HUES6 (cell line): ENCODE data around the gene CPPED1.
A peak's percentile ranks its signal among the peaks of the same experiment; 100 is the strongest.
"Not testable (repeated sequence)": the region's sequence is repeated elsewhere in the genome, so short reads cannot be mapped to it uniquely, and the experiment has no call there.

Source experiments
- H3K27ac ChIP-seq: 2 replicates; pipeline ENCODE4 v1.7.0; 2013; ENCODE audit warnings: low read depth, mild to moderate bottlenecking, low read length, inconsistent platforms
- H3K27me3 ChIP-seq: 2 replicates; pipeline ENCODE4 v1.6.1; 2013; ENCODE audit warnings: low read length; ENCODE audit not compliant: control insufficient read depth, insufficient read depth
- H3K36me3 ChIP-seq: 2 replicates; pipeline ENCODE4 v1.6.1; 2013; ENCODE audit warnings: low read length; ENCODE audit not compliant: control insufficient read depth, insufficient read depth
- H3K4me1 ChIP-seq: 2 replicates; pipeline ENCODE4 v1.6.1; 2013; ENCODE audit warnings: low read length; ENCODE audit not compliant: control insufficient read depth, insufficient read depth
- H3K4me3 ChIP-seq: 2 replicates; pipeline ENCODE4 v1.5.1; 2013; ENCODE audit warnings: low read depth, low read length
- H3K9ac ChIP-seq: one replicate; pipeline ENCODE4 v1.6.1; 2013; ENCODE audit warnings: mild to moderate bottlenecking, low read length
- H3K9me3 ChIP-seq: 2 replicates; pipeline ENCODE4 v1.6.1; 2013; ENCODE audit warnings: low read depth, low read length; ENCODE audit not compliant: control insufficient read depth, insufficient read depth

CPPED1 gene

DNA sequence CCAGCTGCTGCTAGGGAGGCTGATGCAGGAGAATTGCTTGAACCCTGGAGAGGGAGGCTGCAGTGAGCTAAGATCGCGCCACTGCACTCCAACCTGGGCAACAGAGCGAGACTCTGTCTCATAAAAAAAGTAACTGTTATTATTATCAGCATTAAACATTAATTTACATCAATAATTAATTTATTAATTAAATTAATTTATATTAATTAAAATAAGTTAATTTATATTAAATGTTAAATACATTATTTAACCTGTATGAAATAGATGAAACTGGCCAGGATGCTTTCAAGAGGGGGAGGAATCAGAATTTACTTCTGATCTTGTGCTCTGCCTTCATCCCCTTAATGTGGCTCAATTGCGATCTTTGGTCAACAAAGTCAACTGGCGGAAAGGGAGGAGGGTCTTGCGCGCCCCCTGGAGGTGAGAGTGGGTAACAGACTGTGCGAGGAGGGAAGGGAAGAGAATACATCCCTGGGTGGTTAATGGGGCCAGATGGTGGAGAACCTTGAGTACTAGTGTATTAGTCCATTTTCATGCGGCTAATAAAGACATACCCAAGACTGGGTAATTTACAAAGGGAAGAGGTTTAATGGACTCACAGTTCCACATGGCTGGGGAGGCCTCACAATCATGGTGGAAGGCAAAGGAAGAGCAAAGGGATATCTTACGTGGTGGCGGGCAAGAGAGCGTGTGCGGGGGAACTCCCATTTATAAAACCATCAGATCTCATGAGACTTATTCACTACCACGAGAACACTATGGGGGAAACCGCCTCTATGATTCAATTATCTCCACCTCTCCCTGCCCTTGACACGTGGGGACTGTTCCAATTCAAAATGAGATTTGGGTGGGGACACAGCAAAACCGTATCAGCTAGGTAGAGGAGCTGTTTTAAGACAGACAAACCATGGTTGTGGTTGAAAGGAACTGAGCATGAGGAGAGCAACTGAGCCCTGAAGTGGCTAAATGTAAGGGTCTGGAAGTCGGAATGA, 15.7 kb upstream of the CPPED1 start:
- Histone ChIP-seq H3K27me3 (no peaks in the 10 kb centered on the region), H3K4me3 (no peak overlapping the region), H3K9ac (no peak overlapping the region), H3K4me1 (no peaks in the 10 kb centered on the region), H3K36me3 (no peaks in the 10 kb centered on the region), H3K9me3 (no peaks in the 10 kb centered on the region), H3K27ac (no peak overlapping the region)

DNA sequence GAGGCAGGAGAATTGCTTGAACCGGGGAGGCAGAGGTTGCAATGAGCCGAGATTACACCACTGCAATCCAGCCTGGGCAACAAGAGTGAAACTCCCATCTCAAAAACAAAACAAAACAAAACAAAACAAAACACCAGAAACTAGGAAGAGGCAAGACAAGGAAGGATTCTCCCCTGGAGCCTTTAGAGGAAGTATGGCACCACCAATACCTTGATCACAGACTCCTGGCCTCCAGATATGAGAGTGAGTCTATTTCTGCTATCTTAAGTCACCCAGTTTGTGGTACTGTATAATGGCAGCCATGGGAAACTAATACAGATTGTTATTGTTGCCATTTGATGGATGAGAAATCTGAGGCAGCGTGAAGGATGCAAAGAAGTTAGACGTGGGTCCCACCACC, 14.6 kb upstream of the CPPED1 start:
- no peak overlapping the region for H3K4me3 ChIP-seq
- no peak overlapping the region for H3K9ac ChIP-seq
- no peak overlapping the region for H3K27ac ChIP-seq
- no peaks in the 10 kb centered on the region for H3K36me3 ChIP-seq
- no peaks in the 10 kb centered on the region for H3K4me1 ChIP-seq
- H3K27me3 ChIP-seq, result no peaks in the 10 kb centered on the region
- no peaks in the 10 kb centered on the region for H3K9me3 ChIP-seq

DNA sequence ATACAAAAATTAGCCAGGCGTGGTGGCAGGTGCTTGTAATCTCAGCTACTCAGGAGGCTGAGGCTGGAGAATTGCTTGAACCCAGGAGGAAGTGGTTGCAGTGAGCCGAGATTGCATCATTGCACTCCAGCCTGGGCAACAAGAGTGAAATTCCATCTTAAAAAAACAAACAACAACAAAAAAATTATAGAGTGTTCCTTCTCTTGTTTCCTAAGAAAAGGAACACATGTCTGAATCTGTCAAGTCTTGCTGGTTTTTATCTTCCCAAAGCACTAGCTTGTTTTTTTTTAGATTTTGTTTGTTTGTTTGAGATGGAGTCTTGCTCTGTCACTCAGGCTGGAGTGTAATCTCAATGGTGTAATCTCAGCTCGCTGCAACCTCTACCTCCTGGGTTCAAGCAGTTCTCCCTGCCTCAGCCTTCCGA, 13.1 kb upstream of the CPPED1 start:
- H3K27me3 ChIP-seq, H3K4me3 ChIP-seq, H3K4me1 ChIP-seq, H3K27ac ChIP-seq, H3K36me3 ChIP-seq, H3K9me3 ChIP-seq, H3K9ac ChIP-seq: not testable (repeated sequence)

DNA sequence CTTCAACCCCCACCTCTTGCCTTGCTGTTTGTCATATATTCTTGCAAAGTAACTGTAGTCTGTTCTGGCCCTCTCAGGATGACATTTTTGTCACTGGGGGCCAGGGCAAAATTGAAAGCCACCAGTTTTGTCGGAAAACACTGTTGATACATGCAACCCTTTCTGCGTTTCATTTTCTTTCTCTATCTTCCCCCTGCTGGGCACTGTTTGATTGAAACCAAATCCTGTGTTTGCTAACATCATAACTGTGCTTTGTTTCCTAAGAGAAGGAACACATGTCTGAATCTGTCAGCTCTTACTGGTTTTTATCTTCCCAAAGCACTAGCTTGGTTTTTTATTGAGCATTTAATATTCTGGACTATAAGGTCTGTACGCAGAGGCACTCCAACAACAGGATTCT, 11.7 kb upstream of the CPPED1 start:
- H3K36me3 ChIP-seq, result no peaks in the 10 kb centered on the region
- no peaks in the 10 kb centered on the region for H3K4me1 ChIP-seq
- H3K27ac ChIP-seq, result no peak overlapping the region
- H3K9me3 ChIP-seq, result no peaks in the 10 kb centered on the region
- no peak overlapping the region for H3K4me3 ChIP-seq
- H3K27me3 ChIP-seq, result no peaks in the 10 kb centered on the region
- no peak overlapping the region for H3K9ac ChIP-seq

DNA sequence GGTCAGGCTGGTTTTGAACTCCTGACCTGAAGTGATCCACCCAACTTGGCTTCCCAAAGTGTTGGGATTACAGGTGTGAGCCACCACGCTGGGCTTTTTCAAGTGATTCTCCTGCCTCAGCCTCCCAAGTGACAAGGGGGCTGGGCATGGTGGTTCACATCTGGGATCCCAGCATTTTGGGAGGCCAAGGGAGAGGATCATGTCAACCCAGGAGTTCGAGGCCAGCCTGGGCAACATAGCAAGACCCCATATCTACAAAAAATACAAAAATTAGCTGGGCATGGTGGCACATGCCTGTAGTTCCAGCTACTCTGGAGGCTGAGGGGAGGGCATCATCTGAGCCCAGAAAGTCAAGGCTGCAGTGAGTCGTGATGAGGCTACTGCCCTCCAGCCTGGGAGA, 10.0 kb upstream of the CPPED1 start:
- H3K36me3 ChIP-seq, H3K27ac ChIP-seq, H3K4me1 ChIP-seq, H3K4me3 ChIP-seq, H3K9ac ChIP-seq, H3K27me3 ChIP-seq, H3K9me3 ChIP-seq: not testable (repeated sequence)

DNA sequence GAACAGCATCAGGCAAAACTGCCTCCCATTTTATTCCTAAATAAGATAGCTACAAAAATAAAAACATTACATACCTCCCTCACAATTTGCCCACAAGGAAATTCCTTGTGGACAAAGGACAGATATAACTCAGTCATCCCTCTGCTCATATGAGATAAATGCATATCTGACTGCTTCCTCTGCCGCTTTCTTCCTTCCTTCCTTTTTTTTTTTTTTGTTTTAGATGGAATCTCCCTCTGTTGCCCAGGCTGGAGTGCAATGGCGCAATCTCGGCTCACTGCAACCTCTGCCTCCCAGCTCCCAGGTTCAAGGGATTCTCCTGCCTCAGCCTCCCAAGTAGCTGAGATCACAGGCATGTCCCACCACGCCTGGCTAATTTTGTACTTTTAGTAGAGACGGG, 9.6 kb upstream of the CPPED1 start:
- H3K36me3 ChIP-seq, H3K4me3 ChIP-seq, H3K9me3 ChIP-seq, H3K27ac ChIP-seq, H3K4me1 ChIP-seq, H3K9ac ChIP-seq, H3K27me3 ChIP-seq: not testable (repeated sequence)

DNA sequence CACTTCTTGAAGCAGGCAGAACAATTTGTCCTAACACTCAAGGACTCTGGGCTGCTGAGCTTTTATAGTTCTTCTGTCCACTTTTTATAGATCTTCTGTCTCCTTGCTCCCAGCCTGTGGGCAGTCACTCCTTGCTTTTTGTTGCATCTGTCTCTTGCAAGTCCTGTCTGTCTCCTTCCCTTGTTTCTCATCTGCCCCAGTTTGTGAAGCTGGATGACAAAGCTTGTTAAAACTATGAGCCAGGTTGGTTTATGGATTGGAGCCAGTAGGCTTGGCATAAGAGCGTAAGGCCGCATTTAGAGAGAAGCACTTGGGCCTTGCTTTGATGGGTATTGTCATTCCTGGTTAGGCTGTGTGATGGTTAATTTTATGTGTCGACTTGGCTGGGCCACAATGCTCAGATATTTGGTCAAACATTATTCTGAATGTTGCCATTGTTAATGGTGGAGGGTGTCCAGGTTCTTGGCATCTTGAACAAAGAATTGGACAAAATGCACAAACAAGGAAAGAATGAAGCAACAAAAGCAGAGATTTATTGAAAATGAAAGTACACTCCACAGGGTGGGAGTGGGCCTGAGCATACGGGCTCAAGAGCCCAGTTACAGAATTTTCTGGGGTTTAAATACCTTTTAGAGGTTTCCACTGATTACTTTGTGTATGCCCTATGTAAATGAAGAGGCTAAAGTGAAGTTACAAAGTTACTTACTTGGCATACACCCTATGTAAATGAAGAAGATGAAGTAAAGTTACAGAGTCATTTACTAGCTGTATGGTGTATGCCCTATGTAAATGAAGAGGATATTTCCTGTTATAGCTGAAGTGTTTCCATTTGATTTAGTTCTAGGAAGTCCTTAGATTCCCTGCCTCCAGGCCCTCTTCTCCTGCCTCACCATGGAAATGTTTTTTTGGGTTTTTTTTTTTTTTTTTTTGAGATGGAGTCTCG, 8.0 kb upstream of the CPPED1 start:
- Histone ChIP-seq H3K4me3 (no peak overlapping the region), H3K9me3 (no peaks in the 10 kb centered on the region), H3K9ac (no peak overlapping the region), H3K4me1 (no peaks in the 10 kb centered on the region), H3K27ac (no peak overlapping the region), H3K36me3 (no peaks in the 10 kb centered on the region), H3K27me3 (no peaks in the 10 kb centered on the region)

DNA sequence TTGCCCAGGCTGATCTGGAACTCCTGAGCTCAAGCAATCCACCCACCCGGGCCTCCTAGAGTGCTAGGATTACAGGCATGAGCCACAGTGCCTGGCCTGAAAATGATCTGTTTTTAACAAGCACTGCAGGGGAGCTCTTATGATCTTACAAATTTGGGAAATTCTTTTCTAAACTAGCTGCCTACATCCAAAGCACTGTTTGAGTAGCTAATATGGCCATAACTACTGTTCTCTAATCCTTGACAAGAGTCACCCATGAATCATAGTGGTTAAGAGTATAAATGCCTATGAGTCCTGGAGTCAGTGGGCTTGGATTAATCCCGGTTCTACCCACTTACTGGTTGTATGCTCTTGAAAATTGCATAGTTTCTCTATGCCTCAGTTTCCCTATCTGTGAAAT, 1.4 kb upstream of the CPPED1 start:
- no peak overlapping the region for H3K27ac ChIP-seq
- peaks cover 10% of the 10 kb centered on the region; the same call in 1 of the 2 replicates for H3K4me1 ChIP-seq
- no peak overlapping the region for H3K9ac ChIP-seq
- H3K4me3 ChIP-seq, result no peak overlapping the region
- H3K9me3 ChIP-seq, result no peaks in the 10 kb centered on the region
- no peaks in the 10 kb centered on the region for H3K36me3 ChIP-seq
- no peaks in the 10 kb centered on the region for H3K27me3 ChIP-seq

DNA sequence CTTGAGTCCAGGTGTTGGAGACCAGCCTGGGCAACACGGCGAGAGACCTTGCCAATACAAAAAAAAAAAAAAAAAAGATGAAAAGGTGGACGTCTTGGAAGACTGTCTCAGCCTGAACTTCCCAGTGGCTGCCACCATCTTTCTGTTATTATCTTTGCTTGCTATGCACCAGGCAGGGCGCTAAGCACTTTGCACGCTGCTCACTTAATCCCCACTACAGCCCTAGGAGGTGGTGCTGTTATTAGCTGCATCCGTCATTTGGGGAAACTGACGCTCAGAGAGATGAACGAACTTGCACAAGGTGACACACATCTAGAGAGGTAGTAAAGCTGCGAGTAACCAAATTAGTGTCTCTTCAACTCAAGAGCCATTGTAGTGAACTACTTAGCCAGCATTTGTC, 708 bp upstream of the CPPED1 start:
- H3K4me1 ChIP-seq, result peaks cover 10% of the 10 kb centered on the region; the same call in 1 of the 2 replicates
- no peak overlapping the region for H3K9ac ChIP-seq
- no peak overlapping the region for H3K27ac ChIP-seq
- H3K9me3 ChIP-seq, result no peaks in the 10 kb centered on the region
- H3K4me3 ChIP-seq, result no peak overlapping the region; the same call in 1 of the 2 replicates
- H3K27me3 ChIP-seq, result no peaks in the 10 kb centered on the region
- no peaks in the 10 kb centered on the region for H3K36me3 ChIP-seq

DNA sequence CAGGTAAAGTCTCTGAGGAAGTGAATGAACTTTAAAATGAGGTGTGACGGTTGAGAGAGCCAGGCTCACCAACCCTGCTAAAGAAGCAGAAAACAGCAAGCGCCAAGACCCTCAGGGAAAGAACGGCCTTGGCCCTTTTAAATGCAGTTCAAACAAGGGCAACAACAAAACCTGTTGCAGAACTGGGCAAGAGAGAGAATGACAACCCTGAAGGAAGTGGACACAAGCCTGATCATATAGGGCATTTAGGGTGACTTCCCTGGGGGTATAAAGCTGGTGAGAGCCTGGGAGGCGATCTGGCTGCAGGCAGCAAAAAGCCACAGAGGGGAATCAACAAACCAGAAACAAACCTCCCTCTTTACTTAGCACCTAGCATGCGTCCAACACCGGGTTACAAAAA, 1.0 kb downstream of the CPPED1 start:
- H3K27me3 ChIP-seq, result no peaks in the 10 kb centered on the region
- no peaks in the 10 kb centered on the region for H3K9me3 ChIP-seq
- H3K4me3 ChIP-seq, result peak overlapping the region; percentile 90
- H3K36me3 ChIP-seq, result no peaks in the 10 kb centered on the region
- H3K27ac ChIP-seq, result no peak overlapping the region
- peak overlapping the region; percentile 80 for H3K9ac ChIP-seq
- peaks cover 10% of the 10 kb centered on the region; the same call in 1 of the 2 replicates for H3K4me1 ChIP-seq

DNA sequence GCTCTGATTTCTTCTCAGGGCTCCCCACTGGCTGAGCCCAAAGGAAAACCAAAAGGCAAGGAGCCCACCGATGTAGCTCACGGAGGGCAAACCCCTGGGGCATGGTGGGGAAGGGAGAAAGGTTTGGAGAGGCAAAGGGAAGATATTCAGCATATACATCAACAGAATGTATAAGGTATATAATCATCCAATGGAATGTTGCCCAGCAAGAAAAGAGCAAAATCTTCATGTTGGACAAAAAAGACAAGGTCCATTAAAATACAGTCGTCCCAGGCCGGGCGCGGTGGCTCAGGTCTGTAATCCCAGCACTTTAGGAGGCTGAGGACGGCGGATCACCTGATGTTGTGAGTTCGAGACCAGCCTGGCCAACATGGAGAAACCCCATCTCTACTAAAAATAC, 1.6 kb downstream of the CPPED1 start:
- no peak overlapping the region for H3K27ac ChIP-seq
- H3K36me3 ChIP-seq, result no peaks in the 10 kb centered on the region
- no peaks in the 10 kb centered on the region for H3K9me3 ChIP-seq
- peaks cover 10% of the 10 kb centered on the region; the same call in 1 of the 2 replicates for H3K4me1 ChIP-seq
- peak overlapping the region; percentile 4 for H3K9ac ChIP-seq
- no peak overlapping the region for H3K4me3 ChIP-seq
- H3K27me3 ChIP-seq, result no peaks in the 10 kb centered on the region
